ENCODE measurements around the gene ZNF598. TPM values are rescaled to one million over a fixed set of nuclear protein-coding genes. Genes with fewer than 3 reads are reported as not detected.
"Not testable (repeated sequence)": the region's sequence is repeated elsewhere in the genome, so short reads cannot be mapped to it uniquely, and the experiment has no call there.

ZNF598 gene
- total and polyA plus RNA-seq, 2 donors, result 5.7 to 46.2 TPM

GRCh38 chr16:2036200-2036966 is 26.8 kb upstream of the ZNF598 start:
- no peak for DNase-seq (ENCODE audit: low read depth in 6 of 9, low spot score in 9 of 9)
- WGBS, result 96% methylated on average over 47 of the region's 47 CpGs
- H3K36me3 ChIP-seq (ENCODE audit: control insufficient read depth in 2 of 2, insufficient read depth in 2 of 2, low read length in 1 of 2), result no peaks in the 10 kb centered on the region
- no peak overlapping the region for H3K4me3 ChIP-seq (ENCODE audit: low read length in 2 of 2)
- H3K27me3 ChIP-seq (ENCODE audit: control insufficient read depth in 2 of 2, insufficient read depth in 1 of 2, low read length in 1 of 2), result peaks cover 0 to 17% of the 10 kb centered on the region in 2 donors
- H3K4me1 ChIP-seq (ENCODE audit: control insufficient read depth in 2 of 2, insufficient read depth in 2 of 2, low read length in 2 of 2), result peaks cover 4 to 50% of the 10 kb centered on the region in 2 donors
- no peaks in the 10 kb centered on the region for H3K9me3 ChIP-seq (ENCODE audit: control insufficient read depth in 2 of 2, insufficient read depth in 1 of 2, low read length in 1 of 2)
- H3K27ac ChIP-seq (ENCODE audit: low read depth in 1 of 2, low read length in 1 of 2), result peak overlapping the region in 1 of 2 donors; percentile 46

GRCh38 chr16:2035431-2036199 is 26.0 kb upstream of the ZNF598 start:
- peak overlapping the region; percentile 26 to 46 for H3K27ac ChIP-seq (ENCODE audit: low read depth in 1 of 2, low read length in 1 of 2)
- H3K27me3 ChIP-seq (ENCODE audit: control insufficient read depth in 2 of 2, insufficient read depth in 1 of 2, low read length in 1 of 2), result peaks cover 0 to 20% of the 10 kb centered on the region in 2 donors
- no peaks in the 10 kb centered on the region for H3K9me3 ChIP-seq (ENCODE audit: control insufficient read depth in 2 of 2, insufficient read depth in 1 of 2, low read length in 1 of 2)
- H3K36me3 ChIP-seq (ENCODE audit: control insufficient read depth in 2 of 2, insufficient read depth in 2 of 2, low read length in 1 of 2), result no peaks in the 10 kb centered on the region
- 93% methylated on average over 34 of the region's 34 CpGs for WGBS
- no peak overlapping the region for H3K4me3 ChIP-seq (ENCODE audit: low read length in 2 of 2)
- no peak for DNase-seq (ENCODE audit: low read depth in 6 of 9, low spot score in 9 of 9)
- H3K4me1 ChIP-seq (ENCODE audit: control insufficient read depth in 2 of 2, insufficient read depth in 2 of 2, low read length in 2 of 2), result peaks cover 4 to 51% of the 10 kb centered on the region in 2 donors

- Histone ChIP-seq H3K4me3 (ENCODE audit: low read length in 2 of 2) (no peak overlapping the region), H3K27me3 (ENCODE audit: control insufficient read depth in 2 of 2, insufficient read depth in 1 of 2, low read length in 1 of 2) (peaks cover 0 to 25% of the 10 kb centered on the region in 2 donors), H3K9me3 (ENCODE audit: control insufficient read depth in 2 of 2, insufficient read depth in 1 of 2, low read length in 1 of 2) (no peaks in the 10 kb centered on the region), H3K27ac (ENCODE audit: low read depth in 1 of 2, low read length in 1 of 2) (peak overlapping the region in 1 of 2 donors; percentile 46), H3K36me3 (ENCODE audit: control insufficient read depth in 2 of 2, insufficient read depth in 2 of 2, low read length in 1 of 2) (no peaks in the 10 kb centered on the region), H3K4me1 (ENCODE audit: control insufficient read depth in 2 of 2, insufficient read depth in 2 of 2, low read length in 2 of 2) (peaks cover 4 to 51% of the 10 kb centered on the region in 2 donors)
- WGBS, result 93% methylated on average over 17 of the region's 17 CpGs
- DNase-seq (ENCODE audit: low read depth in 6 of 9, low spot score in 9 of 9), result no peak
These were observed 25.2 kb upstream of the ZNF598 start for GRCh38 chr16:2034696-2035430.

GRCh38 chr16:2033909-2034695 is 24.5 kb upstream of the ZNF598 start:
- not testable (repeated sequence) for H3K9me3 ChIP-seq (ENCODE audit: control insufficient read depth in 2 of 2, insufficient read depth in 1 of 2, low read length in 1 of 2); H3K36me3 ChIP-seq (ENCODE audit: control insufficient read depth in 2 of 2, insufficient read depth in 2 of 2, low read length in 1 of 2); H3K4me3 ChIP-seq (ENCODE audit: low read length in 2 of 2); DNase-seq (ENCODE audit: low read depth in 6 of 9, low spot score in 9 of 9)
- H3K27me3 ChIP-seq (ENCODE audit: control insufficient read depth in 2 of 2, insufficient read depth in 1 of 2, low read length in 1 of 2), result peaks cover 0 to 33% of the 10 kb centered on the region in 2 donors
- H3K4me1 ChIP-seq (ENCODE audit: control insufficient read depth in 2 of 2, insufficient read depth in 2 of 2, low read length in 2 of 2), result peaks cover 4 to 44% of the 10 kb centered on the region in 2 donors
- 81% methylated on average over 16 of the region's 32 CpGs for WGBS
- H3K27ac ChIP-seq (ENCODE audit: low read depth in 1 of 2, low read length in 1 of 2), result peak overlapping the region in 1 of 2 donors; percentile 43

GRCh38 chr16:2033057-2033908 is 23.7 kb upstream of the ZNF598 start:
- Histone ChIP-seq H3K4me1 (ENCODE audit: control insufficient read depth in 2 of 2, insufficient read depth in 2 of 2, low read length in 2 of 2) (peaks cover 4 to 36% of the 10 kb centered on the region in 2 donors), H3K27me3 (ENCODE audit: control insufficient read depth in 2 of 2, insufficient read depth in 1 of 2, low read length in 1 of 2) (peaks cover 7 to 41% of the 10 kb centered on the region in 2 donors), H3K4me3 (ENCODE audit: low read length in 2 of 2) (no peak overlapping the region), H3K27ac (ENCODE audit: low read depth in 1 of 2, low read length in 1 of 2) (peak overlapping the region in 1 of 2 donors; percentile 43), H3K9me3 (ENCODE audit: control insufficient read depth in 2 of 2, insufficient read depth in 1 of 2, low read length in 1 of 2) (peaks cover 0 to 3% of the 10 kb centered on the region in 2 donors), H3K36me3 (ENCODE audit: control insufficient read depth in 2 of 2, insufficient read depth in 2 of 2, low read length in 1 of 2) (no peaks in the 10 kb centered on the region)
- no peak for DNase-seq (ENCODE audit: low read depth in 6 of 9, low spot score in 9 of 9)
- 38% methylated on average over 37 of the region's 37 CpGs for WGBS

GRCh38 chr16:2032285-2033056 is 22.9 kb upstream of the ZNF598 start:
- Histone ChIP-seq H3K4me1 (ENCODE audit: control insufficient read depth in 2 of 2, insufficient read depth in 2 of 2, low read length in 2 of 2) (peaks cover 4 to 34% of the 10 kb centered on the region in 2 donors), H3K4me3 (ENCODE audit: low read length in 2 of 2) (no peak overlapping the region), H3K36me3 (ENCODE audit: control insufficient read depth in 2 of 2, insufficient read depth in 2 of 2, low read length in 1 of 2) (no peaks in the 10 kb centered on the region), H3K27ac (ENCODE audit: low read depth in 1 of 2, low read length in 1 of 2) (no peak overlapping the region), H3K9me3 (ENCODE audit: control insufficient read depth in 2 of 2, insufficient read depth in 1 of 2, low read length in 1 of 2) (peaks cover 1 to 9% of the 10 kb centered on the region in 2 donors), H3K27me3 (ENCODE audit: control insufficient read depth in 2 of 2, insufficient read depth in 1 of 2, low read length in 1 of 2) (peaks cover 14 to 49% of the 10 kb centered on the region in 2 donors)
- 82% methylated on average over 15 of the region's 15 CpGs for WGBS
- DNase-seq (ENCODE audit: low read depth in 6 of 9, low spot score in 9 of 9), result no peak

GRCh38 chr16:2031081-2031577 is 21.5 kb upstream of the ZNF598 start:
- Histone ChIP-seq H3K9me3 (ENCODE audit: control insufficient read depth in 2 of 2, insufficient read depth in 1 of 2, low read length in 1 of 2) (peaks cover 1 to 11% of the 10 kb centered on the region in 2 donors), H3K36me3 (ENCODE audit: control insufficient read depth in 2 of 2, insufficient read depth in 2 of 2, low read length in 1 of 2) (no peaks in the 10 kb centered on the region), H3K4me1 (ENCODE audit: control insufficient read depth in 2 of 2, insufficient read depth in 2 of 2, low read length in 2 of 2) (peaks cover 4 to 40% of the 10 kb centered on the region in 2 donors), H3K27me3 (ENCODE audit: control insufficient read depth in 2 of 2, insufficient read depth in 1 of 2, low read length in 1 of 2) (peaks cover 27 to 60% of the 10 kb centered on the region in 2 donors), H3K4me3 (ENCODE audit: low read length in 2 of 2) (no peak overlapping the region), H3K27ac (ENCODE audit: low read depth in 1 of 2, low read length in 1 of 2) (no peak overlapping the region)
- WGBS, result 89% methylated on average over 11 of the region's 11 CpGs
- DNase-seq (ENCODE audit: low read depth in 6 of 9, low spot score in 9 of 9), result no peak
